NCI-H524 (cell line): ENCODE results near the gene MAD1L1.

Source experiments
- DNase-seq, 2 experiments: peaks; one replicate each; lab custom pipeline; 2025; lab: John Stamatoyannopoulos, UW

Gene MAD1L1

GRCh38 chr7:1914321-1914720, 318.4 kb downstream of the MAD1L1 start:
- DNase-seq = no peak

- no peak for DNase-seq
Observed at GRCh38 chr7:1913466-1914282, 319.1 kb downstream of the MAD1L1 start.

- DNase-seq = no peak
Observed at GRCh38 chr7:1912593-1913465, 319.9 kb downstream of the MAD1L1 start.

DNA sequence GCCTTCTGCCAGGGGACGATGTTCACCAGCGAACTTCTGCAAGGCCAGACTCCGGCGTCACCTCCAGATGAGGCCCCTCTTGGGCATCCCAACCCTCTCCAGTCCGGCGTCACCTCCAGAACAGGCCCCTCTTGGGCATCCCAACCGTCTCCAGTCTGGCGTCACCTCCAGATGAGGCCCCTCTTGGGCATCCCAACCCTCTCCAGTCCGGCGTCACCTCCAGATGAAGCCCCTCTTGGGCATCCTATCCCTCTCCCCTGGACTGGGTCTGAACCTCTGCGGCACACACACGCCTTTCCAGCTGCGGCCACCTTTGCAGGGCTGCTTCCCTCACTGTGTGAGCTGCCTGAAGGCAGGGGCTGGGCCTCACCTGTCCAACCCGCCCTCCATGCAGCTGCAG, 321.2 kb downstream of the MAD1L1 start:
- no peak for DNase-seq

- DNase-seq = no peak
Observed at GRCh38 chr7:1910827-1911226, 321.9 kb downstream of the MAD1L1 start.

- DNase-seq = no peak
Observed at GRCh38 chr7:1910081-1910685, 322.6 kb downstream of the MAD1L1 start.

DNA sequence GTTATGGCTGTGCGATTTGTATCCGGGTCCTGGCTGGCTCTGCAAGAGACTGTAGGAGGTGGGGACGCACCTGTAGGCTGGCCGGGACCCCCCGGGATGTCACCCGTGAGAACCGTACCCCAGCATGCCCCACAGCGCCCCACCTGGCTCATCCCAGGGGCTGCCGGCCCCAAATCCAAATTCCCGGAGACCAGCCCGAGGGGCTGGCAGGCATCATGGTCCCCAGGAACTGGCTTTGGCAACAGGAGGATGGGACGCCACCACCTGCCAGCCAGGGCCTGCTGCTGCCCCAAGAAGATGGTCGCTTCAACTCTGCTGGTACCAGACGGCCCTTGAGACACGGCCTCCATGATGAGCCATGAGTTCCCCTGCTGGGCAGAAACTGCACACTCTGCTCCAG, 323.3 kb downstream of the MAD1L1 start:
- peak in 1 of 2 experiments; percentile 41 for DNase-seq

DNA sequence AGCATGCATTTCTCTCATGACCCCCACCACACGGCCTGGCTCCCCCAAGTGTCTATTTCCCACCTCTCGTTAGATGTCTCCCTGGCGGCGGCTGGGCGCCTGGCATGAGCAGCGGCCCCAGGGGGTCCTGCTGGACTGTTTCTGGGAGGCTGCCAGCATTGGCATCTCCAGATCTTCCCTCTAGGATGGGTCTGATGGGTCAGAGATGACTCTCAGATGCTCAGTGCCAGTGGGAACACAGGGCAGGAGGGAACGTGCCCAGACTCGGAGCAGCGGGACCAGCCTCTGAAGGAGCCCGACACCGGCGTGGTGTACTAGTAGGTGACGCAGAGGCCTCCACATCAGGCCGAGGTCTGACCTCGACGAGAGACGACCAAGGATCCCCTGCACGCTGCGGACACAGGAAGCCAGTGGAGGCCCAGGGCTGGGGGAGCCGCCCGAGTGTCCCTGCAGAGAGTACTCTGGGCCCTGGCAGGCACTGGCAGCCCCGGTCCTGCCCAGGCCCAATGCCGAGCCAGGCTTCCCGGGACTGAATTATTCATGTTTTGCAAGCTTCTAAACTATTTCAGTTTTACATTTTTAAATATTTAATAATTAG, 323.8 kb downstream of the MAD1L1 start:
- DNase-seq = no peak

GRCh38 chr7:1907751-1908365, 324.9 kb downstream of the MAD1L1 start:
- DNase-seq = no peak

GRCh38 chr7:1906988-1907745, 325.6 kb downstream of the MAD1L1 start:
- no peak for DNase-seq

GRCh38 chr7:1906087-1906830, 326.5 kb downstream of the MAD1L1 start:
- DNase-seq = no peak

GRCh38 chr7:1902231-1902855, 330.4 kb downstream of the MAD1L1 start:
- peak in 1 of 2 experiments; percentile 11 for DNase-seq

GRCh38 chr7:1901431-1902210, 331.1 kb downstream of the MAD1L1 start:
- peak; percentile 20 to 21 for DNase-seq

- no peak for DNase-seq
Observed at GRCh38 chr7:1900847-1901246, 331.9 kb downstream of the MAD1L1 start.

- DNase-seq = no peak
Observed at GRCh38 chr7:1899951-1900762, 332.6 kb downstream of the MAD1L1 start.

- no peak for DNase-seq
Observed at GRCh38 chr7:1899196-1899595, 333.5 kb downstream of the MAD1L1 start.

DNA sequence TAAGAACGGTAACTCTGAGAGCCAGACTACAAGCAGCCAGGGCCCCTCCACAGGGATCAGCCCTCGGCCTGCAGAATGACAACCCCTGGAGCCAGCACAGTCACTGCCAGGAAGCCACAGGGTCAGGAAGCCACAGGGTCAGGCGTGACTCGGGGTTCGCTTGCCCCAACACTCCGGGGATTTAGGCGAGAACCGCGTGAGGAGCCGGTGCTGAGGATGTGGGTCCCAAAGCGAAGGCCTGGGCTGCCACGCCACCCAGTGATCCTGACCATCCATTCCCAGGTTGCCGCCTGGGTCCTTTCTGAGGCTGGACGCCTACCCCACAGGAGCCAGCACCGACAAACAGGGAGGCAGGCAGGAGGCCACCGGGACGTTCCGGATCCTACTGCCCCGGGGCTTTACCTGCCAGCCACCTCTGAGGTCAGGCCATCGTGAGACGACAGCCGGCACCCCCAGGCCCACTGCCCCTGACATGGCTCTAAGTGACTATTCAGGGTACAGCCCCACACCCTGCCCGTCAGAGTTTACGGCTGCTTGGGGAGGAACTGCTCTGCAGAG, 334.0 kb downstream of the MAD1L1 start:
- DNase-seq = no peak
